Tibial nerve (tissue), 4 donors: ENCODE data around the gene TMEM8B. TPM values are rescaled to one million over a fixed set of nuclear protein-coding genes. Genes with fewer than 3 reads are reported as not detected.

Experiments
- DNase-seq, 2 donors: peaks; one replicate each; pipeline ENCODE4 v3.0.0-alpha.2; 2019; ENCODE audit warnings: low spot score in 2 of 2
- H3K27ac ChIP-seq, 4 donors: fragments of 200-600 bp; sonication (generic) in 3 of 4; one replicate each; pipeline ENCODE4 v1.5.1; 2017 to 2019; ENCODE audit warnings: mild to moderate bottlenecking in 1 of 4
- H3K27me3 ChIP-seq, 2 donors: fragments of 200-600 bp; sonication (generic) in 1 of 2; one replicate each; pipeline versions ENCODE4 v1.5.1 to v1.6.0; 2017 to 2019
- H3K36me3 ChIP-seq, 3 donors: fragments of 200-600 bp; sonication (generic); one replicate each; pipeline ENCODE4 v1.5.1; 2018 to 2019
- H3K4me1 ChIP-seq, 4 donors: fragments of 200-600 bp; sonication (generic) in 3 of 4; one replicate each; pipeline ENCODE4 v1.5.1; 2017 to 2019
- H3K4me3 ChIP-seq, 4 donors: fragments of 200-600 bp; sonication (generic) in 3 of 4; one replicate each; pipeline ENCODE4 v1.5.1; 2017 to 2019; ENCODE audit warnings: mild to moderate bottlenecking in 1 of 4, moderate library complexity in 1 of 4
- H3K9me3 ChIP-seq, 4 donors: fragments of 200-600 bp; sonication (generic) in 3 of 4; one replicate each; pipeline ENCODE4 v1.5.1; 2017 to 2019
- EP300 ChIP-seq, 2 donors: sonication (generic); formaldehyde crosslinking; IDR thresholded peaks; one replicate each; pipeline ENCODE4 v1.6.1; 2017; ENCODE audit warnings: antibody characterized with exemption in 2 of 2, mild to moderate bottlenecking in 1 of 2
- POLR2A ChIP-seq, 2 donors: fragments of 450-650 bp; IDR thresholded peaks; one replicate each; pipeline ENCODE4 v1.6.1; 2017; ENCODE audit warnings: antibody characterized with exemption in 2 of 2, mild to moderate bottlenecking in 2 of 2, moderate library complexity in 2 of 2
- WGBS, 2 donors: methylation state at CpG; one replicate each; pipeline ENCODE4 v1.1.5; 2018; 5-methylcytosine and 5-hydroxymethylcytosine counted together
- total RNA-seq, 4 donors: library from RNA; depleted of rRNA; stranded (reverse); fragments of >200 nt; gene quantifications; one replicate each; pipeline ENCODE4 v1.1.0, GENCODE V29; 2016
- TF ChIP-seq, protein P1 (sequence below), 5 experiments: fragments of 200-600 bp in 3 of 5; fragments of 450-650 bp in 2 of 5; sonication (generic) in 3 of 5; IDR thresholded peaks; one replicate each; pipeline ENCODE4 v1.5.1; 2016 to 2019; ENCODE audit warnings: antibody characterized with exemption in 5 of 5, mild to moderate bottlenecking in 3 of 5, moderate library complexity in 2 of 5

Gene TMEM8B
- total RNA-seq, 4 donors from 2014 or later, result 14.6 to 23.9 (median 20.1) TPM

DNA sequence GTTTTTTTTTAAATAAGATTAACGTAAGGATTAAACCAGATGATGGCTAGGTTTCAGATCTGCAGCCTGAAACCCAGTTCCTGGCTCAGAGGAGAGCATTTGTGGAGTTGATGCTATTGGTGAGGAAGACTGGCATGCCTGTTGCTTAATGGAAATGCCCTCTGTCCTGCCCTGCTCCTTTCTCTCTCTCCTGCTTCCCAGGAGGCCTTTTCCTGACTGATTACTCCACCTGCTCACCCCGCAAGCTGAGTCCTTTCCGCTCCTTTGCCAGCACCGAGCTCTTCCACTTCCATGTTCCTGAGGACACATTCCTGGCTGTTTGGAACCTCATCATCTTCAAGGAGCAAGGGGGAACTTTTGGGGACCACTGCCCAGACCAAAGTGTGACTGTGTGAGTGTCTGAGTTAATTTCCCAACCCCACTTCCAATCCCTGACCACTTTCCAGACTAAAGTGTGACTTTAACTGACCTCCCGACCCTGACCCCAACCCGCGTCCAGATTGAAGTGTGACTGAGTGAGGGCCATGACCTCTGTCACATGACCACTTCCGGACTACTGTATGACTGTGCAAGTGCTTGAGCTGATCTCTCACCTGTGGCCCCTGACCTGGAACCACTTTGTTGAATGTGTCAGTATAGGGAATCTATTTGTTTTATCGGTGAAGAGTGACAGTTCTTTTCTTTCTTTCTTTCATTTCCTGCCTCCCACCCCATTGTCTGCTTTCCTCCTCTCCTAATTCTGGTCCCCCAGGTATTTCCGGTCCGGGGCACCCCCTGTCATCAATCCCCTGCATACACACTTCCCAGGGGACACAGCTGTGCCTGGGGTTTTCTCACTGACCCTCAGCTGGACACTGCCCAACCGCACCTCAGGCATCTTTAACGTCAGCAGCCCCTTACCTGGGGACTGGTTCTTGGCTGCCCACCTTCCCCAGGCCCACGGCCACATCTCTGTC, 5.5 kb downstream of the TMEM8B start:
- H3K36me3 ChIP-seq, result peaks cover 0 to 3% (median 0%) of the 10 kb centered on the region in 3 donors
- DNase-seq, result no peak
- no peaks in the 10 kb centered on the region for H3K27me3 ChIP-seq
- no peak for TF ChIP-seq POLR2A (IDR thresholded peaks at IDR 0.05)
- TF ChIP-seq EP300 (IDR thresholded peaks at IDR 0.05), result no peak
- TF ChIP-seq, protein P1, sequence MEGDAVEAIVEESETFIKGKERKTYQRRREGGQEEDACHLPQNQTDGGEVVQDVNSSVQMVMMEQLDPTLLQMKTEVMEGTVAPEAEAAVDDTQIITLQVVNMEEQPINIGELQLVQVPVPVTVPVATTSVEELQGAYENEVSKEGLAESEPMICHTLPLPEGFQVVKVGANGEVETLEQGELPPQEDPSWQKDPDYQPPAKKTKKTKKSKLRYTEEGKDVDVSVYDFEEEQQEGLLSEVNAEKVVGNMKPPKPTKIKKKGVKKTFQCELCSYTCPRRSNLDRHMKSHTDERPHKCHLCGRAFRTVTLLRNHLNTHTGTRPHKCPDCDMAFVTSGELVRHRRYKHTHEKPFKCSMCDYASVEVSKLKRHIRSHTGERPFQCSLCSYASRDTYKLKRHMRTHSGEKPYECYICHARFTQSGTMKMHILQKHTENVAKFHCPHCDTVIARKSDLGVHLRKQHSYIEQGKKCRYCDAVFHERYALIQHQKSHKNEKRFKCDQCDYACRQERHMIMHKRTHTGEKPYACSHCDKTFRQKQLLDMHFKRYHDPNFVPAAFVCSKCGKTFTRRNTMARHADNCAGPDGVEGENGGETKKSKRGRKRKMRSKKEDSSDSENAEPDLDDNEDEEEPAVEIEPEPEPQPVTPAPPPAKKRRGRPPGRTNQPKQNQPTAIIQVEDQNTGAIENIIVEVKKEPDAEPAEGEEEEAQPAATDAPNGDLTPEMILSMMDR (IDR thresholded peaks at IDR 0.05), result no peak
- no peaks in the 10 kb centered on the region for H3K9me3 ChIP-seq
- H3K4me1 ChIP-seq, result peaks cover 2 to 51% (median 28%) of the 10 kb centered on the region in 4 donors
- WGBS, 2 donors, result 74 to 75% methylated on average over 14 of the region's 14 CpGs
- no peak overlapping the region for H3K4me3 ChIP-seq
- H3K27ac ChIP-seq, result peak overlapping the region in 3 of 4 donors; percentile 36 to 69 (median 52)

DNA sequence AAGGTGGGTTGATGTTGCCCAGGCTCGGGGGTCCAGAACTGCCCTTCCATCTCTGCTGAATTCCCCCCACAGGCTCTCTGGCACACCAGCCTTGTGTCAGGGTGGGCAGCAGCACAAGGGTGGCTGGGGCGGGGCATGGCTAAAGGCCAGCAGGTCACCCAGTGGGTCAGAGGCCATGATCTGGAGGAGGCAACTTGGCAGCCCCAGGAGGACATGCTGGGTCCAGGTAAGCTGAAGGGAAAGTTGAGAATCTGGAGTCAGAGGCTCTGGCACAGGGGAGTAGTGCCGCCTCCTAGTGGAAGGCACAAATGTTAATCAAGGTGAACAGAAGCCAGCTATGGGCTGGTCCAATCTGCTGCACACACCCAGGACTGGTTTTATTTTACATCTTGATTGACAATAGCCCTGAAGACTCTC, 6.2 kb downstream of the TMEM8B start:
- H3K36me3 ChIP-seq, result peaks cover 0 to 3% (median 0%) of the 10 kb centered on the region in 3 donors
- no peak for DNase-seq
- WGBS, 2 donors, result 87 to 100% methylated on average over 2 to 3 of the region's 3 CpGs
- no peak overlapping the region for H3K4me3 ChIP-seq
- no peaks in the 10 kb centered on the region for H3K27me3 ChIP-seq
- TF ChIP-seq EP300 (IDR thresholded peaks at IDR 0.05), result no peak
- TF ChIP-seq, protein P1 (IDR thresholded peaks at IDR 0.05), result no peak
- no peak for TF ChIP-seq POLR2A (IDR thresholded peaks at IDR 0.05)
- H3K9me3 ChIP-seq, result no peaks in the 10 kb centered on the region
- no peak overlapping the region for H3K27ac ChIP-seq
- H3K4me1 ChIP-seq, result peaks cover 0 to 45% (median 22%) of the 10 kb centered on the region in 4 donors

DNA sequence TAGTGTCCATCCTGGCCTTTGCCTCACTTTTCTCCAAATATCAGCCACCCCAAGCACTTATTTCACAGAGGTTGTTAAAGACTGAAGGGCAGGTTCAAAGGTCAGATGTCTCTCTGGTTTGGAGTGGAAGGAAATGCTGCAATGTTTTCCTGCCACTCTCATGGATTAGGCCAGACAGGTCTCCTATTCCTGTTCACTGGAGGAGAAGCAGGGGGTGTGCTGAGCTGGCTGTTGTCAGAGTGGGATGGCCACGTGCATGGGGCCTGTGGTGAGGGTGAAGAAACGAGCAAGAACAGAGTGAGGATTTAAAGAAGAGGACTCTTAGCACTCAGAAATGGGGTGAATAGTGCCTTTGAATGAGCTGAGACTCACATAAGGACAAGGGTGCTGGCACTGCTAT, 6.7 kb downstream of the TMEM8B start:
- Histone ChIP-seq H3K36me3 (peaks cover 0 to 3% (median 0%) of the 10 kb centered on the region in 3 donors), H3K4me1 (peaks cover 0 to 39% (median 17%) of the 10 kb centered on the region in 4 donors), H3K27ac (no peak overlapping the region), H3K4me3 (no peak overlapping the region), H3K9me3 (no peaks in the 10 kb centered on the region), H3K27me3 (no peaks in the 10 kb centered on the region)
- DNase-seq, result no peak
- 76 to 81% methylated on average over 2 of the region's 2 CpGs for WGBS, 2 donors
- TF ChIP-seq, protein P1 (IDR thresholded peaks at IDR 0.05), result no peak

DNA sequence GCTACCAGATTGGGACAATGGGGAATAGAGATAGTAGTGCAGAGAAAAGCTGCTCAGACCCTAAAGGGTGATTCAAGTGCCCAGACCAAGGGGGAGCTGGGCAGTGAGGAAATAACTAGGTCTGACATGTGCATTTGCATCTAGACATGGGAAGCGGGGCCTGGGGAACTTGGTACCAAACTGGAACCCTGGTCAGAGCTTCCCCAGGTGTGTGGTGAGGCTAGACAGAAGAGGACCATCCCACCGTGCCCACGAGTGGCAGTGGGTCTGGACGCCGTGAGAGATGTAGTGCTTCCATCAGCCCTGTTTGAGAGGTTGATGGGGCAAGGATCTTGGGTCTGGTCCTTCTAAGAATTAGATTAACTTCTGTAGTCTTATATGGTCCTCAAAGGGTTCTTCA, 7.6 kb downstream of the TMEM8B start:
- TF ChIP-seq, protein P1 (IDR thresholded peaks at IDR 0.05), result no peak
- TF ChIP-seq EP300 (IDR thresholded peaks at IDR 0.05), result no peak
- no peak for TF ChIP-seq POLR2A (IDR thresholded peaks at IDR 0.05)
- Histone ChIP-seq H3K27ac (no peak overlapping the region), H3K36me3 (peaks cover 0 to 8% (median 0%) of the 10 kb centered on the region in 3 donors), H3K4me1 (peaks cover 0 to 31% (median 17%) of the 10 kb centered on the region in 4 donors), H3K4me3 (no peak overlapping the region), H3K9me3 (no peaks in the 10 kb centered on the region), H3K27me3 (no peaks in the 10 kb centered on the region)
- WGBS, 2 donors, result 89 to 96% methylated on average over 5 of the region's 5 CpGs
- no peak for DNase-seq

DNA sequence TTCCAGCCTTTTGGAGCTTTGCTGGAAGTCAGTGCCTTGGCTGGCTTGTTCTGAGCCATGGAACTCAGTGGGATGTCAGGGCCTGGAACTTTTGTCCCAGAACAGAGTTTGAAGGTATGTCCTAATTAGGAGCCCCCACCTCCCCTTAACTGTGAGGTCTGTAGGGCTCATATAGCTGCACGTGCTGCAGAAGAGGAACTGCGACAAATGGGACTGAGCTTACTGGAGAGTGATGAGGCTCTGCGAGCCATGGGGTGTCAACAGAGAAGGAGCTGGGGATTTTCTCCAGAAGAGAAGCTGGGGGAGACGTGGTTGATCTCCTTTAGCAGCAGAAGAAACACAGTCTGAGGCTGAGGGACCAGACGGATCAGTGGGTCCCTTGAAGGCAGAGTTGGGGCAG, 10.9 kb downstream of the TMEM8B start:
- WGBS, 2 donors, result 87 to 91% methylated on average over 5 of the region's 5 CpGs
- no peak overlapping the region for H3K27ac ChIP-seq
- no peak for DNase-seq
- H3K9me3 ChIP-seq, result no peaks in the 10 kb centered on the region
- H3K4me1 ChIP-seq, result peaks cover 0 to 28% (median 8%) of the 10 kb centered on the region in 4 donors
- H3K36me3 ChIP-seq, result peaks cover 0 to 20% (median 0%) of the 10 kb centered on the region in 3 donors
- TF ChIP-seq, protein P1 (IDR thresholded peaks at IDR 0.05), result no peak
- TF ChIP-seq POLR2A (IDR thresholded peaks at IDR 0.05) (no peak), EP300 (IDR thresholded peaks at IDR 0.05) (no peak)
- H3K4me3 ChIP-seq, result no peak overlapping the region
- H3K27me3 ChIP-seq, result no peaks in the 10 kb centered on the region
